EH (cell line): ENCODE results near the gene PELI3.

Experiments used
- DNase-seq: peaks from one replicate; pipeline ENCODE4 v3.0.0-alpha.2; 2015; ENCODE audit warnings: low read depth

The PELI3 gene

DNA sequence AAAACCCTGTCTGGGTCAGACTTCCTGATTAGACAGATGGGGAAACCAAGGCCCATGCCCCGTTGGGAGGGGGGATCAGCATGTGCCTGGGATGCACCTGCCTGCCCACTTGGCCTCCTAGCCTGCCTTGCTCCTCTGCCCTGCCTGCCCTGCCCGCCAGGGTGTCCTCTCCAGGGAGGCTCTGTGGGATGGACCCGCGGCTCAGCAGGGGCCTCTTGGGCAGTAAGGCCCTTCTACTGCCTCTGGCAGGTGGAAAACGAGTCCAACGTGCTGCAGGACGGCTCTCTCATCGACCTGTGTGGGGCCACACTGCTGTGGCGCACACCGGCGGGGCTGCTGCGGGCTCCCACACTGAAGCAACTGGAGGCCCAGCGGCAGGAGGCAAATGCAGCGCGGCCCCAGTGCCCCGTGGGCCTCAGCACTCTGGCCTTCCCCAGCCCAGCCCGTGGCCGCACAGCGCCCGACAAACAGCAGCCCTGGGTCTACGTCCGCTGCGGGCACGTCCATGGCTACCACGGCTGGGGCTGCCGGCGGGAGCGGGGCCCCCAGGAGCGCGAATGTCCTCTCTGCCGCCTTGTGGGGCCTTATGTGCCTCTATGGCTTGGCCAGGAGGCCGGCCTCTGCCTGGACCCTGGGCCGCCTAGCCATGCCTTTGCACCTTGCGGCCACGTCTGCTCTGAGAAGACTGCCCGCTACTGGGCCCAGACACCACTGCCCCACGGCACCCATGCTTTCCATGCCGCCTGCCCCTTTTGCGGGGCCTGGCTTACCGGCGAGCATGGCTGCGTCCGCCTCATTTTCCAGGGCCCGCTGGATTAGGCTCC lies 8.9 kb downstream of the PELI3 start:
- DNase-seq: no peak

DNA sequence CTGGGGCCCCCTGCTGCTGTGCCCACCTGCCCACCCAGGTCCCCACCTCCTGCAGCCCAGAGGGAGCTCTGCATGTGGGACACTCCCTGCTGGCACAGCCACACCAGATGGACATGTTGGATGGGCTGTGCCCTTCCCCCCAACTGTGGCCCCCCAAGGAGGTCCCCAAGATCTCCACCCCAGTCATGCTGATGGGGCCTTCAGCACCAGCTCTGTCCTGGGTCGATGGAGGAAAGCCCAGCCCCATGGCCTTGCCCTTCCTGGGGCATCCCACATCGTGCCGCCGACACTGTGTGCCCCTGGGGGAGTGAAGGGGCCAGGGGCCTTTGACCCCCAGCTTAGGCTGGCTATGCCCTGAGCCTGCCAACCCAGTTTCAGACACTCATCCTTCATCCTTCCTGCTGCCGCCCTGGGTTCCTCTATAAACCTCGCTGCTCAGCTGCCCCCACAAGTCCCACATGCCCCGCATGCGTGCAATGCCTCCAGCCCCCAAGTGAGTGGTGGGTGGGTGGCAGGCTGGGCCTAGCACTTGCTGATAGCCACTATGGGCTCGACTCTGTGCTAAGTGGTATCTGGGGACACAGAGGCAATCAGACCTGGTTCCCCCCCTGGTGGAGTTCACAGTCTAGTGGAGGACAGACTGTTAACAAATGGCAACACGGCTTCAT lies 9.6 kb downstream of the PELI3 start:
- DNase-seq: no peak

DNA sequence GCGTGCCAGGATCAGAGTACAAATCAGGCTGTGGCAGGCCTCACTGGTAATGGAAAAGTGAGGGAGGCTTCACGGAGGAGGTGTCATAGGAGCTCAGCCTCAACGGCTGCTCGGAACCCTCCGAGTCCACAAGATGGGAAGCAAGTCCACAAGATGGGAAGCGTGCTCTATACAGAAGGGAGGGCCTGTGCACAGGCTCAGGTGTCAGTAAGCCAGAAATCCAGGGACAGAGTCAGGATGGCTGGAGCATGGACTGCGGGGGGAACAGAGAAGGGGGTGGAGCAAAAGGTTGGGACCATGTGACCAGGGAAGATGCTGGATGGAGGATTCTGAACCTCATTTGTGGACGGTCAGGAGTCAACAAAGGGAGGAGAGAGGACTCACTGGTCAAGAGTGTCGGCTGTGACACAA lies 10.1 kb downstream of the PELI3 start:
- no peak for DNase-seq

DNA sequence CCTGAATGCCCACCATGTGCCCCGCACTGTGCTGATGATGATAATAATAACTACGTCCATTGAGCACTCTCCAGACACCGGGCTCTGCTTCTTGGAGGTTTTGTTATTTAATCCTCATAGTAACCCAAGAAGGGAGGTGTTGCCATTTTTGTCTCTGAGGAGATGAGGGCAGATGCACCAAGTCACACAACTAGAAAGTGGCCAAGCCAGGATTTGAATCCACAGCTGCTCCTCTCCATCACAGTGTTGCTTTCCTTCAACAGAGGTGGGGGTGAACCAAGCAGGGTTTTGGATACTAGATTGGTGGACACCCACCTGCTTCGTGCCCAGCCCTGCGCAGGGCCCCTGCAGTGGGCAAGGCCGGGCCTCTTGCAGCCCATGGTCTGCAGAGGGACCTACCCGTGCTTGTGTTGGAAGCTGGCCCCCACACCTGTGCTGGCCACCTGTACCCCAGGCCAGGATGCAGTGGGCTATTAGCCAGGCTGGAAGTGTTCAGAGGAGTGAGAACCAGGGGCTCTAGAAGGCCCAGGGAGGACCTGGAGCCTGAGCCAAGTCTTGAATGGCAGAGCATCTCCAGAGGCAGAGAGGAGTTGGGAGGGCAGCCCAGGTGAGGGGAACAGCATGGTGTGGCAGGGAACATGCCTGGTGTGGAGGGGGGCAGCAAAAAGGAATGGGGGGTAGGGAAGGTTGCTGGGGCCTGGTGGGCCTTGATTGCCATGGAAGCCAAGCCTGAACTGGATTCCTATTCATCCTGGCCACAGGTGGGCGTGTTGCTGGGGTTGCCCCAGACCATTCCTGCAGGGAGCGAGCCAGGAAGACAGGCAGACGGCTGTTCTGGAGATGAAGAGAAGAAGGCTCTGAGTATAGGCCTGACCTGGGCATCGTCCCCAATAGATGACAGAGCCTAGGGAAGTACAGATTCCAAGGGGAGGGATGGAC lies 10.8 kb downstream of the PELI3 start:
- DNase-seq: no peak

GRCh38 chr11:66478729-66479393 lies 12.2 kb downstream of the PELI3 start:
- DNase-seq: peak; percentile 20

DNA sequence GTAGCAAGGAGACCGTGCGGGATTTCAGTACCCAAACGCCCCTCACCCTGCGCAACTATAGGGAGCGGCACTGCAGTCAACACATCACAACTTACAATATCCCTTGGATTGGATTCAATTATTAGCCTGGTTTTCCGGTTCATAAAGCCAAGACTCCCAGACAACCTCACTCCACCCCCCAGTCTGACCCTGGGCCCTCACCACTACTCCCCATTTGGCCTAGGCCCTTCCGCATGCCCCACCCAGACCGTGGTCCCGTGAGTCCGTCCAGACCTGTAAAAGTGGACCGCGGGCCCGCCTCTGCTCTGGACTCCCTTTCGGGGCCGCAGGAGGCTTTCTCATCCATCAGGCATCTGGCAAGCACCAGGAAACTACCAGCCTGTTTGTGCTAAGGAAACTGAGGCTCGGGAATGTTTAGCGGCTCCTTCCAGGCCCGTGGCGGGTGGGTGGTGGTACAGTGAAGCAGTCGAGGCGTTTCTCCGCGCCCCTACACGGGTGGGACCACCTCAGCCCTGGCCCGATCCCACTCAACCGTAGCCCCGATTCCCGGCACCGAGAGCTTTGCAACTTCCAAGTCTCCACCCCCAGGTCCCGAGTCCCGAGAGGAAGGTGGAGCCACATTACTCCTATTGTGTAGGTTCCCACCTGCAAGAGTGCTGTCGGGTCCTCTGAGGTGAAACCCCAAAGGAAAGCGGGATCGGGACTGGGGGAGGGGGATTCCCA lies 12.8 kb downstream of the PELI3 start:
- DNase-seq: peak; percentile 55

DNA sequence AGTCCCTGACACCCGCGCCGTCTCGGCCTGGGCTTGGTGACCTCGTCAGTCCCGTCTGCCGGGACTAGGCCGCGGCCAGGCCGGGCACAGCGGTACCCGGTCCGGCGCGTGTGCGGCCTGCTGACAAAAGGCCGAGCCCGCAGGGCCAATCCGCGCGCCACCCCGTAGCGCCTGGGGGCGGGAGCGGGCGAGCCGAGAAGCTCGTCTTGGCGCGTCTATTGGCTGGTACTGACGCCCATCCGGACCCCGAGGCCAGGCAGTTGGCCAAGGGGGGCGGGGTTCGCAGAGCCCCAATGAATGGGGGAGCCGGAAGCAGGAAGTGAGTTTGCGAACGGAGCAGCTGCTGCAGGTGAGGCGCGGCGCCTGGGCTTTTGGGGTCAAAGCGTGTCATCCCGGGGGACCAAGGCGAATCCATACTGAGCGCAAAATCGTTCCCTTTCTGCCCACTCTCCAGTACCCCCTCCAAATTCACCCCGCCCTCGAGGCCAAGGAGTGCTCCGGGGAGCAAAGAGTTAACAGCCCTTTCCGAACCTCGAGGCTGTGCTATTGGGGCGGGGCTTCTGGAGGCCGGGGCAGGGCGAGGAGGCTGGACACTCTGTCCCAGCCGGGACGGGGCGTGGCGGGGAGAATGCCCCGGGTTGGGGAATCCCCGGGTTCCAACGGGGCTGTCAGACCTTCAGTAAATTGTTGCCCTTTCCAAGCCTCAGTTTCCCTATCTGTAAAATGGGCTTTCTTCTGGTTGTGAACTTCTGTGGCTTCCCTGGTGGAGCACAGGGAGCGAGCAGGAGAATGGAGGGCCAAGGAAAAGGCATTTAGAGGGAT lies 13.6 kb downstream of the PELI3 start, which contains the start of gene DPP3:
TSS of gene DPP3 (plus strand) at position 318 of the 822 bp plus-strand sequence. CDS start 1,767 bp downstream, outside the sequence.
- DNase-seq: peak; percentile 96

- no peak for DNase-seq
Observed at GRCh38 chr11:66484806-66485380, 18.2 kb downstream of the PELI3 start.

GRCh38 chr11:66488957-66489356 lies 22.3 kb downstream of the PELI3 start:
- no peak for DNase-seq

DNA sequence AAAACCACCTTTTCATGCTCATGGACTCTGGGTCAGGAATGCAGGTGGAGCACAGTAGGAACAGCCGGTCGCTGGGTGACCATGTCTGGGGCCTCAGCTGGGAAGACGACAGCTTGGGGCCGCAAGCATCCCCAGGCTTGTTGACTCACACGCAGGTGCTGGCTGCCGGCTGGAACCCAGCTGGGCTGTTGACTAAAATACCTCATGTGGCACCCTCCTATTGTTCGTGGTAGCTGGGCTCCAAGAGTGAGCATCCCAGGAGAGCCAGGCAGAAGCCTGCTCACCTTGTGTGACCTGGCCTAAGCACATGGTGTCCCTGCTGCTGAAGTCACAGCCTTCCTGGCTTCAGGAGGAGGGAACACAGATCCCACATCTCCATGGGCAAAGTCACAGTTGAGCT lies 22.9 kb downstream of the PELI3 start:
- no peak for DNase-seq

- DNase-seq: no peak
Observed at GRCh38 chr11:66491315-66491935, 24.7 kb downstream of the PELI3 start.

DNA sequence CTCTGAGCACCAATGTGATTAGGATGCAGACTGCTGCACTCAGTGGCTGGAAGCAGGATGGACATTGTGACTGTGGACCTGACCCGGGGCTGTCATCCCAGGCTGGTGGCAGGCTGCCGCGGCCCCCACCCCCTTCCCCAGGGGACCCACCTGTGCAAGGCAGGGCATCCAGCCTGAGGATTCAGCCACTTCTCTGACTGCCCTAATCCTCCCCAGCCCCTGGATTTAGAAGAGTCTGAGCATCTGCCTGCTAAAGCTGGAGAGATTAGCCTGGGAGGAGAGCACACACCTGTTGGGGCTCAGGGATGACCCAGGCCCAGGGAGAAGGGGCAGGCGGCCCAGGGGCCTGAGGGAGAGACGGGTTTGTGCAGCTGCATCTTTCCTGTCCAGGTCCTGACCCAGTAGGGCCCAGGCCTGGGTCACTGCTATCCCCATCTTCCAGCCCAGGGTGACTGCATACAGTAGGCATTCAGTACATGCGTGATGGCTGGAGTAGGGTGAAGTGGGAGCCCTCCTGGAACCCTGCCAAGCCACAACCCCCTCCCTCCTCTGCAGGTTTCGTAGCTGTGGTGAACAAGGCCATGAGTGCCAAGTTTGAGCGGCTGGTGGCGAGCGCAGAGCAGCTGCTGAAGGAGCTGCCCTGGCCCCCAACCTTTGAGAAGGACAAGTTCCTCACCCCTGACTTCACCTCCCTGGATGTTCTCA lies 25.6 kb downstream of the PELI3 start:
- DNase-seq: no peak

- DNase-seq: no peak
Observed at GRCh38 chr11:66493130-66493529, 26.4 kb downstream of the PELI3 start.

DNA sequence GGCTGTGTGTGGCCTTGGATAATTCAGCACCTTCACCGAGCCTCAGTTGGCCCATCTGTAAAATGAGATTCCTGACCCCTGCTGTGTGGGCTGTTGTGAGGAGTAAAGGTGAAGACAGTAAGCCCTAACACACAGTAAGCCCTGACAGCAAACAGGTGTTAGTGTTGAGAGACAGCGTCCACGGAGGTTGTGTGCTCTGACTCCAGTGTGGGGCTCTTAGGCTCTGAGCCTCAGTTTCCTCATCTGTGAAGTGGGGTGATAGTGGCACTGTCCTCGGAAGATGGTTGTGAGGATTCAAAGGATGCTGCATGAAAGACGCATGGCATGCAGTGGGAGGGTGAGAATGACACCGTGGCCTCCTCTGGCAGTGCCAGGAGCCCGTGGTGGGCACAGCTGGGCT lies 27.8 kb downstream of the PELI3 start:
- no peak for DNase-seq

GRCh38 chr11:66494935-66495334 lies 28.2 kb downstream of the PELI3 start:
- DNase-seq: no peak

DNA sequence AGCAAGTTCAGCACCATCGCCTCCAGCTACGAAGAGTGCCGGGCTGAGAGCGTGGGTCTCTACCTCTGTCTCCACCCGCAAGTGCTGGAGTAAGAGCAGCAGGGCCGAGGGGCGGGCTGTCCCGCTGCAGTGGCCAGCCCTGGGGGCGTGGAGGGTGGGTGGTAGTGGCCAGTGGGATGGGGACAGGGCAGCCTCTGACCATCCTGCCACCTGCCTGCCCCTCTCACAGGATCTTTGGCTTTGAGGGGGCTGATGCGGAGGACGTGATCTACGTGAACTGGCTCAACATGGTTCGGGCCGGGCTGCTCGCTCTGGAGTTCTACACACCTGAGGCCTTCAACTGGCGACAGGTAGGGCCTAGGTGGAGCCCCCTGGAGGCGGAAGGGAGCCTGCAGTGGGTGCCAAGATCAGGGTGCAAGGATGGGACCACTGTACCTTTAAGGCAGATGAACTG lies 28.7 kb downstream of the PELI3 start:
- DNase-seq: no peak

GRCh38 chr11:66497206-66497605 lies 30.5 kb downstream of the PELI3 start:
- DNase-seq: no peak

DNA sequence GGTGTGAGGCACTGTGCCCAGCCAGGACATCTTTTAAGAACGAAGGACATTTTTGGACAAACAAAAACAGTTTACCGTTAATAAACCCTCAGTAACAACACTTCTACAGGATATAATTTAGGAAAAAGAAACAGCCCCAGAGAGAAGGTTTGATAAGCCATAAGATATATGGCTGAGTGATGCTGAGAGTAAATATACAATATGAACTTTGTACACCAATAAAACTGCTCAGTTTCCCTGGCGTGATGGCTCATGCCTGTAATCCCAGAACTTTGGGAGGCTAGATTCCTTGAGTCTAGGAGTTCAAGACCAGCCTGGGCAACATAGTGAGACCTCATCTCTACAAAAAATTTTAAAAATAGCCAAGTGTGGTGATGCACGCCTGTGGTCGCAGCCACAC lies 31.8 kb downstream of the PELI3 start:
- DNase-seq: no peak
